Neural progenitor cell (in vitro differentiated cells): ENCODE data around the gene SCFD2. TPM values are rescaled to one million over a fixed set of nuclear protein-coding genes. Genes with fewer than 3 reads are reported as not detected.

Source experiments
- DNase-seq: peaks from one replicate; pipeline ENCODE4 v3.0.0-alpha.2; 2016; ENCODE audit warnings: low spot score
- H2AFZ ChIP-seq: fragments of 200-600 bp; sonication (generic); replicated peaks from 2 replicates; pipeline ENCODE4 v1.6.1; 2016; ENCODE audit warnings: antibody characterized with exemption
- H3F3A ChIP-seq: fragments of 200-600 bp; sonication (generic); 2 replicates; pipeline ENCODE4 v1.6.1; 2016; ENCODE audit warnings: antibody characterized with exemption, low read depth
- H3K27ac ChIP-seq: fragments of 200-600 bp; sonication (generic); 2 replicates; pipeline ENCODE4 v1.5.1; 2016; ENCODE audit warnings: mild to moderate bottlenecking
- H3K27me3 ChIP-seq: fragments of 200-600 bp; sonication (generic); 2 replicates; pipeline ENCODE4 v1.6.1; 2016; ENCODE audit warnings: mild to moderate bottlenecking, moderate library complexity
- H3K36me3 ChIP-seq: fragments of 200-600 bp; sonication (generic); 2 replicates; pipeline ENCODE4 v1.5.1; 2016
- H3K4me1 ChIP-seq: fragments of 200-600 bp; sonication (generic); 2 replicates; pipeline ENCODE4 v1.6.1; 2016; ENCODE audit warnings: mixed run types
- H3K4me2 ChIP-seq: fragments of 200-600 bp; sonication (generic); 2 replicates; pipeline ENCODE4 v1.6.1; 2016
- H3K4me3 ChIP-seq: fragments of 200-600 bp; sonication (generic); 2 replicates; pipeline ENCODE4 v1.5.1; 2016
- H3K79me2 ChIP-seq: fragments of 200-600 bp; sonication (generic); 2 replicates; pipeline ENCODE4 v1.6.1; 2016; ENCODE audit warnings: low read depth
- H3K9ac ChIP-seq: fragments of 200-600 bp; sonication (generic); 2 replicates; pipeline ENCODE4 v1.6.1; 2016
- H3K9me3 ChIP-seq: fragments of 200-600 bp; sonication (generic); 2 replicates; pipeline ENCODE4 v1.5.1; 2016; ENCODE audit warnings: low read depth
- H4K20me1 ChIP-seq: fragments of 200-600 bp; sonication (generic); 2 replicates; pipeline ENCODE4 v1.6.1; 2016; ENCODE audit warnings: low read depth
- H3K27ac Mint-ChIP-seq: 3 replicates; pipeline ENCODE4 v1.8.0; 2021; ENCODE audit warnings: mixed read lengths
- H3K27me3 Mint-ChIP-seq: 2 replicates; pipeline ENCODE4 v1.8.0; 2022; ENCODE audit warnings: low read depth, mild to moderate bottlenecking, inconsistent platforms, moderate library complexity, mixed read lengths; ENCODE audit not compliant: insufficient read depth
- H3K36me3 Mint-ChIP-seq: 3 replicates; pipeline ENCODE4 v1.8.0; 2021; ENCODE audit warnings: mixed read lengths
- H3K4me1 Mint-ChIP-seq: 3 replicates; pipeline ENCODE4 v1.8.0; 2021; ENCODE audit warnings: mixed read lengths
- H3K4me3 Mint-ChIP-seq: 3 replicates; pipeline ENCODE4 v1.8.0; 2021; ENCODE audit warnings: mild to moderate bottlenecking, moderate library complexity, mixed read lengths
- H3K9me3 Mint-ChIP-seq: 3 replicates; pipeline ENCODE4 v1.8.0; 2020; ENCODE audit warnings: mixed read lengths
- CTCF ChIP-seq: fragments of 200-600 bp; sonication (generic); IDR thresholded peaks from 2 replicates; pipeline ENCODE4 v1.5.1; 2017; ENCODE audit warnings: antibody characterized with exemption, mild to moderate bottlenecking
- EZH2 ChIP-seq: fragments of 200-600 bp; sonication (generic); IDR thresholded peaks from 2 replicates; pipeline ENCODE4 v1.6.1; 2017; ENCODE audit warnings: antibody characterized with exemption, mild to moderate bottlenecking, moderate library complexity
- EZH2phosphoT487 ChIP-seq: fragments of 200-600 bp; sonication (generic); IDR thresholded peaks from 2 replicates; pipeline ENCODE4 v1.6.1; 2017; ENCODE audit warnings: antibody characterized with exemption
- total RNA-seq: library from RNA; depleted of rRNA; stranded (reverse); fragments of >200 nt; gene quantifications from 2 replicates; pipeline ENCODE4 v1.2.3, GENCODE V29; 2015; ENCODE audit warnings: low replicate concordance

Gene SCFD2
- total RNA-seq, 1 donor from 2014 or later, result 4.8 TPM

GRCh38 chr4:52989865-52990264 is 376.0 kb downstream of the SCFD2 start:
- DNase-seq, result no peak
- Histone ChIP-seq H4K20me1 (no peaks in the 10 kb centered on the region), H3K79me2 (no peaks in the 10 kb centered on the region), H3K9me3 (no peaks in the 10 kb centered on the region), H3F3A (no peaks in the 10 kb centered on the region), H3K4me2 (no peak overlapping the region), H3K4me3 (no peak overlapping the region), H3K36me3 (no peaks in the 10 kb centered on the region), H3K27me3 (no peaks in the 10 kb centered on the region), H2AFZ (no peak overlapping the region), H3K27ac (no peak overlapping the region), H3K9ac (no peak overlapping the region), H3K4me1 (no peaks in the 10 kb centered on the region)
- peaks cover 2% of the 10 kb centered on the region for H3K36me3 Mint-ChIP-seq
- no peak overlapping the region for H3K27ac Mint-ChIP-seq
- TF ChIP-seq EZH2phosphoT487 (no peak), EZH2 (no peak), CTCF (no peak)
- H3K9me3 Mint-ChIP-seq, result peaks cover 24% of the 10 kb centered on the region
- H3K4me3 Mint-ChIP-seq, result no peak overlapping the region
- peaks cover 3% of the 10 kb centered on the region for H3K4me1 Mint-ChIP-seq
- H3K27me3 Mint-ChIP-seq, result peaks cover 7% of the 10 kb centered on the region

GRCh38 chr4:52987392-52988056 is 378.3 kb downstream of the SCFD2 start:
- H3K4me2 ChIP-seq, result no peak overlapping the region
- H4K20me1 ChIP-seq, result no peaks in the 10 kb centered on the region
- Mint-ChIP-seq H3K36me3 (peaks cover 2% of the 10 kb centered on the region), H3K27me3 (peaks cover 7% of the 10 kb centered on the region), H3K9me3 (peaks cover 14% of the 10 kb centered on the region), H3K4me1 (peaks cover 15% of the 10 kb centered on the region), H3K27ac (no peak overlapping the region), H3K4me3 (no peak overlapping the region)
- no peak for TF ChIP-seq CTCF
- TF ChIP-seq EZH2, result no peak
- TF ChIP-seq EZH2phosphoT487, result no peak
- H2AFZ ChIP-seq, result no peak overlapping the region
- H3K9me3 ChIP-seq, result no peaks in the 10 kb centered on the region
- no peak overlapping the region for H3K9ac ChIP-seq
- no peaks in the 10 kb centered on the region for H3F3A ChIP-seq
- no peaks in the 10 kb centered on the region for H3K4me1 ChIP-seq
- no peaks in the 10 kb centered on the region for H3K27me3 ChIP-seq
- DNase-seq, result no peak
- no peaks in the 10 kb centered on the region for H3K36me3 ChIP-seq
- no peak overlapping the region for H3K27ac ChIP-seq
- H3K79me2 ChIP-seq, result no peaks in the 10 kb centered on the region
- no peak overlapping the region for H3K4me3 ChIP-seq

GRCh38 chr4:52984462-52984881 is 381.4 kb downstream of the SCFD2 start:
- H3F3A ChIP-seq, result no peaks in the 10 kb centered on the region
- H2AFZ ChIP-seq, result no peak overlapping the region
- no peak overlapping the region for H3K4me3 ChIP-seq
- DNase-seq, result no peak
- H3K9ac ChIP-seq, result no peak overlapping the region
- no peak for TF ChIP-seq EZH2
- TF ChIP-seq CTCF, result no peak
- no peak for TF ChIP-seq EZH2phosphoT487
- no peaks in the 10 kb centered on the region for H3K9me3 ChIP-seq
- no peaks in the 10 kb centered on the region for H3K9me3 Mint-ChIP-seq
- no peaks in the 10 kb centered on the region for H3K36me3 Mint-ChIP-seq
- H3K4me1 Mint-ChIP-seq, result peaks cover 31% of the 10 kb centered on the region
- H3K79me2 ChIP-seq, result no peaks in the 10 kb centered on the region
- H3K36me3 ChIP-seq, result no peaks in the 10 kb centered on the region
- H3K4me3 Mint-ChIP-seq, result no peak overlapping the region
- H3K4me1 ChIP-seq, result no peaks in the 10 kb centered on the region
- no peak overlapping the region for H3K27ac ChIP-seq
- no peak overlapping the region for H3K27ac Mint-ChIP-seq
- H3K4me2 ChIP-seq, result no peak overlapping the region
- no peaks in the 10 kb centered on the region for H3K27me3 Mint-ChIP-seq
- no peaks in the 10 kb centered on the region for H4K20me1 ChIP-seq
- H3K27me3 ChIP-seq, result no peaks in the 10 kb centered on the region
